Activated CD4-positive, alpha-beta memory T cell treated with anti-CD3 and anti-CD28 coated beads, Interleukin-2, amount 10 ng/mL, durations not matched to agents 7 days and 5 days (primary cell): Measurements from ENCODE around the gene TSPAN9. TPM values are rescaled to one million over a fixed set of nuclear protein-coding genes. Genes with fewer than 3 reads are reported as not detected.

Experiments
- CTCF ChIA-PET: fragments of 350-600 bp; sonication (Branson Sonifier 250); formaldehyde crosslinking; loops from one replicate; lab custom pipeline; 2021; ENCODE audit warnings: antibody characterized with exemption, inconsistent platforms; lab: Charles Lee
- POLR2A ChIA-PET: fragments of 350-600 bp; sonication (Branson Sonifier 250); formaldehyde crosslinking; loops from one replicate; lab custom pipeline; 2021; ENCODE audit warnings: antibody characterized with exemption; lab: Charles Lee
- DNase-seq: peaks from one replicate; pipeline ENCODE4 v3.0.0-alpha.2; 2020
- H3K27ac Mint-ChIP-seq: one replicate; pipeline ENCODE4 v1.8.0; 2021; ENCODE audit warnings: mild to moderate bottlenecking, mixed read lengths
- H3K27me3 Mint-ChIP-seq: one replicate; pipeline ENCODE4 v1.8.0; 2021; ENCODE audit warnings: mixed read lengths
- H3K36me3 Mint-ChIP-seq: one replicate; pipeline ENCODE4 v1.8.0; 2021; ENCODE audit warnings: low read depth, mixed read lengths
- H3K4me1 Mint-ChIP-seq: one replicate; pipeline ENCODE4 v1.8.0; 2021; ENCODE audit warnings: mixed read lengths
- H3K4me3 Mint-ChIP-seq: one replicate; pipeline ENCODE4 v1.8.0; 2021; ENCODE audit warnings: mild to moderate bottlenecking, mixed read lengths
- H3K9me3 Mint-ChIP-seq: one replicate; pipeline ENCODE4 v1.8.0; 2021; ENCODE audit warnings: mixed read lengths
- total RNA-seq, 2 experiments: library from RNA; stranded (reverse); gene quantifications; one replicate each; pipeline ENCODE4 v1.2.3, GENCODE V29; 2021

TSPAN9 gene
- total RNA-seq, 2 experiments from 2014 or later = 0.18 to 0.28 TPM

DNA sequence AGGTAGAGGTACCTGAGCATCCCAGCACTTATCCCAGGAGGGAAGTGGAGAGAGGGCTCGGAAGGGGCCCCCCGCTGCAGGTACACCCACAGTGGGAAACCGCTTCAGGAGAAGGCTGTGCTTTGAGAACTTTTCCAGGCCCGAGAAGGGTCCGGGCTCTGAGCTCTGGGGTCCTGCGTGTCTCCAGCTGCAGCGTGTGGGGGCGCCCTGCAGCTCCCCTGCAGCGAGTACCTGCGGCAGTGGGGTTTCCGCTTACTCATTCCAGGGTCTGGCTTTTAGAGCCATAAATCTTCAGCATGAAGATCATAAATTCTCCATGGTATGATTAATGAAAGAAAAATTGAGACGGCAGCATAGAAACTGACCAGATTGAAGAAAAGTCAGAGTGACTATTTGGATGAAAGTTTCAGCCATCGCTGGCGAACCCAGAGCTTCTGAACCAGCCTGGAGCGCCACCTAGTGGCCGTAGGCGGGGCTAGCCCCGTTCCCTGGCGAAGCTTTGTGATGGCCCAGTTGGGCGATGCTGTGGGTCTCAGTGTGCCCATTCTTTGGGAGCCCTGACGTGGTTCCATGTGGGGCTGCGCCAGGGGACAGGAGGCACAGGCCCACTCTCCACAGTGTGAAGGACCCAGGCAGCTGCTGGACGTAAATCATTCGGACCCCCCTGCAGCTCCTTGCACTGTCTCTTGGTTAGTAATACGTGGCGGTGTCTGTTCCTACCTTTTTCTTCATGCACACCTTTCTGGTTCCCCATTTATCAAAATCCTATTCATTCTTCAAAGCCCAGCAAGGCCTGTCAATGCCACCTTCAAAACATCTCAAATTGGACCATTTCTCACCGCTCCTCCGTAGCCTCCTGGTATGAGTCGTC is 198.2 kb downstream of the TSPAN9 start:
- H3K27me3 Mint-ChIP-seq = peaks cover 1% of the 10 kb centered on the region
- no peaks in the 10 kb centered on the region for H3K4me1 Mint-ChIP-seq
- POLR2A ChIA-PET = interaction anchor here (0.7 kb wide), 1 partner anchor 9 kb away, joined by 3 read pairs; no protein-coding TSS in a partner anchor

DNA sequence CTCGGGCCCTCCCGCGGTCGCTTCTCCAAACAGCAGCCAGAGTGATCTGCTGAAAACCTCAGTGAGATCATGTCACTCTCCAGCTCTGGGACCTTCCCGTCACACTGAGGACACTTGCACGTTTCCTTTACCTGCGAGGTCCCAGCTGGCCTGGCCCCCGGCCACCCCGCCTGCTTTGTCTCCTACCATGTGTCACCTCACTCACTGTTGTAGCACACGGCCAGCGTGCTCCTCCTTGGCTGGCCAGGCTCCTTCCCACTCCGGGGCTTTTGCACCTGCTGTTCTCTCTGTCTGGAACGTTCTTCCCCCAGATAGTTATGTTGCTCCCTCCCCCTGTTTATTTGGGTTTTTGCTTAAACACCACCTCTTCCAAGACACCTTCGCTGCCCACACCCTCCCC is 199.0 kb downstream of the TSPAN9 start:
- Mint-ChIP-seq H3K4me3 (no peak overlapping the region), H3K27me3 (peaks cover 1% of the 10 kb centered on the region), H3K36me3 (no peaks in the 10 kb centered on the region), H3K9me3 (no peaks in the 10 kb centered on the region), H3K4me1 (no peaks in the 10 kb centered on the region), H3K27ac (no peak overlapping the region)
- DNase-seq = no peak
- ChIA-PET POLR2A (no interaction called here), CTCF (interaction anchor here (0.7 to 4.2 kb wide), 10 partner anchors 10 to 203 kb away, joined by 3 to 29 read pairs (median 4); no protein-coding TSS in a partner anchor)

More for the DNA sequence above, 198.2 kb downstream of the TSPAN9 start:
- no peak overlapping the region for H3K4me3 Mint-ChIP-seq
- DNase-seq = peak; percentile 71
- no peaks in the 10 kb centered on the region for H3K36me3 Mint-ChIP-seq
- H3K9me3 Mint-ChIP-seq = no peaks in the 10 kb centered on the region
- H3K27ac Mint-ChIP-seq = no peak overlapping the region
- CTCF ChIA-PET = interaction anchor here (0.9 to 4.2 kb wide), 21 partner anchors 9 to 334 kb away, joined by 3 to 29 read pairs (median 4); no protein-coding TSS in a partner anchor

DNA sequence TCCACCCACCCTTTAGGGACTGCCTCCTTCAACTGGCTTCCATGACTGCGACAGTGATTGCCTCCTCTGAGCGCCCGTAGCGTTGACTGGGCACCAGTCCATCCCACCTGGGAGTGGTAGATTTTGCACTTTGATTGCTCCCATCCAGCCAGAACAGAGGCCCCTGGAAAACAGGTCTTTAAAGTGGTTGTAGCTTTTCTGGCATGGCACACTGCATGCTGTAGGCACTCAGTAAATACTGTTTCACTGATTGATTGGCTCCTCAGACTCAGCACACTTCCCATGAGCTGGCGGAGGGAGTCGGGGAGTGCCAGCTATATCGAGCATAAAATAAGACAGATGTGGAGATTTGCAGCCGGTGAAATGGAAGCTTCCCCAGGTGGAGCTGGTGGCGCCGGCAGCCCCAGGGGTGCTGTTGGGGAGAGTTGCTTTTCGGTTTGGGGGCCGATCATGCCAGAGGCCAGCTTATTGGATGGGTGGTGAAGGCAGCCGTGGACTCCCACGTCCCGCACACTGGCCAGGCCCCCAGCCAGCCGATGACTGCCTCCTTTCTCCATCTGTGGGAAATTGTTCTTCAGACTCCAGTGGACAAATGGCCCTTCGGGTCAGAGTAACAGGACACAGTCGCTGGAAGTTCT is 200.2 kb downstream of the TSPAN9 start:
- H3K27ac Mint-ChIP-seq = no peak overlapping the region
- ChIA-PET POLR2A (no interaction called here), CTCF (interaction anchor here (0.9 to 4.2 kb wide), 4 partner anchors 10 to 140 kb away, joined by 3 to 25 read pairs (median 6); no protein-coding TSS in a partner anchor)
- no peaks in the 10 kb centered on the region for H3K36me3 Mint-ChIP-seq
- peaks cover 1% of the 10 kb centered on the region for H3K27me3 Mint-ChIP-seq
- H3K4me3 Mint-ChIP-seq = no peak overlapping the region
- H3K9me3 Mint-ChIP-seq = no peaks in the 10 kb centered on the region
- no peaks in the 10 kb centered on the region for H3K4me1 Mint-ChIP-seq
- DNase-seq = no peak

DNA sequence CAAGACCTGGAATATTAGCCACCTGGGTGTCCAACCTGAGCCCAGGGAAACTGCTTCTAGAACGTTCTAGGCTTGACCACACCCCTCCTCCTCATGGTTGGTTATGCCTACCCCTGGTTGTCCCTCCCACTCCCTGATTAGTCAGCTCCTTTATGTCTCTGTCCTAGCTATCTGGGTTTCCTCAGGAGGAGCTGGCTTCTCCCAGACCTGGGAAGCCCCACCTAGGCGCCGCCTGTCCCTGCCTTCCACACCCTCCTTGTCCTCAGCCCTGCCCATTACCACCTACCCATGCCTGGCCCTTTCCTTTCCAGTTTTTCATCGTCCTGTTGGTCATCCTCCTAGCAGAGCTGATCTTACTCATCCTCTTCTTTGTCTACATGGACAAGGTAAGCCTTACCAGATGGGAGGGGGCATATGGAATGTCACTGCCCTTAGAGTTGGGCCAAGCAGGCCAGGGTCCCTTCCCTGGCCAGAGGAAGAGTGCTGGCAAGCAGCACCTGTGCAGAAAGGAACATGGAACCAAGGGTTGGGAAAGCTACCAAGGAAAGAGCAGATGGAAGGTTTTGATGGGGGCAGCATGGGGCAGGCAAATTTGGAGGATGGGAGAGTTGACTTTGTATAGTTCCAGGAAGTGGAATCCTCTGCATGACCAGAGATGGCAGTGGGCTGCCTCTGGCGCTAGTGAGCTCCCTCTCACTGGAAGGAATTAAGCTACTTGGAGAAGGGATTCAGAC is 201.7 kb downstream of the TSPAN9 start:
- Mint-ChIP-seq H3K4me1 (no peaks in the 10 kb centered on the region), H3K9me3 (no peaks in the 10 kb centered on the region), H3K27me3 (peaks cover 1% of the 10 kb centered on the region), H3K4me3 (no peak overlapping the region), H3K27ac (no peak overlapping the region), H3K36me3 (no peaks in the 10 kb centered on the region)
- POLR2A ChIA-PET = no interaction called here
- no peak for DNase-seq
- CTCF ChIA-PET = interaction anchor here (2.4 kb wide), 1 partner anchor 21 kb away, joined by 10 read pairs; no protein-coding TSS in a partner anchor

DNA sequence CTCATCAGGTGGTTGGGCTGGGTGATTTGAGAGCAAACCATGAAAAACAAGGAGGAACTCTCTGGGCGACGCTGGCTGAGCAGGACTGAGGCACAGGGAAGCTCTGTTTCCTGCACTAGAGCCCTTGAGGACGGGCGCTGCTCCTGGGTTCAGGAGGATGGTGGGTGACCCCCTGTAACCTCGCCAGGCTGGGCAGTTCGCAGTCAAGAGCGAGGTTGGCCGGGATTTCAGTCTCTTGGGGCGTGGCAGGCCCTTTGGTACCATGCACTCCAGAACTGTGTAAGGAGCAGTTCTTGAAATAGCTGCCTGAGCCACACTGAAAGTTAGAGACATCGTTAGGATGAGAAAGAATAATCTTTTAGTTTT is 202.2 kb downstream of the TSPAN9 start:
- H3K36me3 Mint-ChIP-seq = no peaks in the 10 kb centered on the region
- ChIA-PET POLR2A (no interaction called here), CTCF (interaction anchor here (2.4 kb wide), 1 partner anchor 21 kb away, joined by 10 read pairs; no protein-coding TSS in a partner anchor)
- peaks cover 1% of the 10 kb centered on the region for H3K27me3 Mint-ChIP-seq
- H3K4me1 Mint-ChIP-seq = no peaks in the 10 kb centered on the region
- H3K4me3 Mint-ChIP-seq = no peak overlapping the region
- no peaks in the 10 kb centered on the region for H3K9me3 Mint-ChIP-seq
- no peak overlapping the region for H3K27ac Mint-ChIP-seq
- DNase-seq = no peak

DNA sequence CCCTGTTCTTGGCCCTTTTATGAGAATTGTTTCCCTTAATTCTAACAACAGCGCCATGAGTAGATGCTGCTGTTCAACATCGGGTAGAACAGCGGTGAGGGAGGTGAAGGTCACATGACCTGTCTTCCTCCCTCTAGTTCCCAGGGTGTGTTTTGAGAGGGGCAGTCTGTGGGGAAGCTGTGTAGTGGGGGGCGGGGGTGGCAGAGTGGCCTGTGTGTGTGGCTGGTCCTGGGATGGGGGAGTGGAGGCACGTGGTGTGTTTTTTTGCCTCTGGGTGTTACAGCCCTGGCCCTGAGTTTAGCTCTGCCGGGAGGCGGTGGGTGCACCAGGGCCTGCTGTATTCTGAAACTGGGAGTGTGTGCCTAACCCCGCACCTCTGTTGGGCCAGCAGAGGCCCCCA is 202.7 kb downstream of the TSPAN9 start:
- no peaks in the 10 kb centered on the region for H3K9me3 Mint-ChIP-seq
- ChIA-PET POLR2A (no interaction called here), CTCF (interaction anchor here (2.4 kb wide), 1 partner anchor 20 kb away, joined by 10 read pairs; no protein-coding TSS in a partner anchor)
- H3K27me3 Mint-ChIP-seq = peaks cover 1% of the 10 kb centered on the region
- no peak overlapping the region for H3K27ac Mint-ChIP-seq
- H3K4me1 Mint-ChIP-seq = no peaks in the 10 kb centered on the region
- DNase-seq = no peak
- H3K4me3 Mint-ChIP-seq = no peak overlapping the region
- H3K36me3 Mint-ChIP-seq = no peaks in the 10 kb centered on the region

DNA sequence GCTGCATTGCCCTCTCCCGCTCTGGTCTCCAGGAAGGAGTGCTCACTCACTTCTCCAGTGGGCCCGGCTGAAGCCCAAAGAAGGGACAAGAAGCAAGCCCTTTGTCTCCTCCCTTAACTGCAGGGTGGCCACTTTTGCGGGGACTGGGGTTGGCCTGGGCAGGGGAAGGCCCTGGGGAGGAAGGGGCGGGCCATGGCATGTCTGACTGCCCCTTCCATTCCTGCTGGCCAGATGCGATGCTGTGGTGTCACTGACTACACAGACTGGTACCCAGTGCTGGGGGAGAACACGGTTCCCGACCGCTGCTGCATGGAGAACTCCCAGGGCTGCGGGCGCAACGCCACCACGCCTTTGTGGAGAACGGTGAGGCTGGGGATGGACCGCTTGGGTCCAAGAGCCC is 203.8 kb downstream of the TSPAN9 start:
- Mint-ChIP-seq H3K36me3 (no peaks in the 10 kb centered on the region), H3K9me3 (no peaks in the 10 kb centered on the region), H3K4me1 (no peaks in the 10 kb centered on the region), H3K27ac (no peak overlapping the region), H3K27me3 (peaks cover 1% of the 10 kb centered on the region), H3K4me3 (no peak overlapping the region)
- ChIA-PET CTCF (no interaction called here), POLR2A (no interaction called here)
- no peak for DNase-seq

DNA sequence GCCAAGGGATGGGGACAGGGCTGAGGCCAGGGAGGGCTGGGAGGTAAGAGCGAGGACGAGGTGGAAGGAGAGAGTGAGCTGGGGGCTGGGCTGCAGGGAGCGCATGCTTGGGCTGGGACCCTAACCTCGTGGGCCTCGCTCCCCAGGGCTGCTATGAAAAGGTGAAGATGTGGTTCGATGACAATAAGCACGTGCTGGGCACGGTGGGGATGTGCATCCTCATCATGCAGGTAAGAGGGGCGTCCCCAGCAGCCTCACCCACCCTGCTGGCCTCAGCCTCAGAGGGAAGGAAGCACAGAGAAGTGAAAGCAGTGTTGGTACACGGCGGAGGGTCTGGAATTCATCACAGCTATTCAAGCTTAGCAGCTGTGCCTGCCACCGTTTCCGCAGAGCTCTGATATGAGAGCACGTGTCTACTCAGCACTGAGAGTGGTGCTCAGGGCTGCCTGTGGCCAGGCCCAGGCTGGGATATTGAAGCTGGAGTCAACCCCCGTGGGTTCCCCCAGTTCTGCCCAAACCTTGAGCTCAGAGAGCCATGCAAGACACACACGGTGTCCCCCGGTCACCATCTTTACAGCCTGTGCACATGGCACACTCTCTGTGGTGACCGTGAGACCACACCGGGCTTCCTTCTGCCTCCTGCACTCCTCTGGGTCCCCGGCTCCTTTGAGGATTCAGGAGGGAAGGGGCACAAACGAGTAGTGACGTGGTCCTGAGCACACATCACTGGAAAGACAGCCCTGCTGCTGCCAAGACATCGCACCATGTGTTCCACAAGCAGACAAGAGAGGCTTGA is 204.6 kb downstream of the TSPAN9 start:
- ChIA-PET POLR2A (no interaction called here), CTCF (no interaction called here)
- Mint-ChIP-seq H3K4me3 (no peak overlapping the region), H3K4me1 (no peaks in the 10 kb centered on the region), H3K27ac (no peak overlapping the region), H3K27me3 (peaks cover 1% of the 10 kb centered on the region), H3K9me3 (no peaks in the 10 kb centered on the region), H3K36me3 (no peaks in the 10 kb centered on the region)
- DNase-seq = no peak

DNA sequence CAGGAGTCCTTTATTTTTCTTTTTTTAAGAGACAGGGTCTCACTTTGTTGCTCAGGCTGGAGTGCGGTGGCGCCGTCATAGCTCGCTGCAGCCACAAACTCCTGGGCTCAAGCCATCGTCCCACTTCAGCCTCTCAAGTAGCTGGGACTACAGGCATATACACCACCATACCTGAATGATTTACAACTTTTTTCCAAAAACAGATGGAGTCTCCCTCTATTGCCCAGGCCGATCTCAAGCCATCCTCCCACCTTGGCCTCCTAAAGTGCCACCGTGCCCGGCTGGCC is 205.1 kb downstream of the TSPAN9 start:
- Mint-ChIP-seq H3K27ac (no peak overlapping the region), H3K9me3 (no peaks in the 10 kb centered on the region), H3K4me1 (no peaks in the 10 kb centered on the region), H3K36me3 (no peaks in the 10 kb centered on the region), H3K27me3 (peaks cover 1% of the 10 kb centered on the region), H3K4me3 (no peak overlapping the region)
- CTCF ChIA-PET = no interaction called here
- POLR2A ChIA-PET = no interaction called here
- no peak for DNase-seq

DNA sequence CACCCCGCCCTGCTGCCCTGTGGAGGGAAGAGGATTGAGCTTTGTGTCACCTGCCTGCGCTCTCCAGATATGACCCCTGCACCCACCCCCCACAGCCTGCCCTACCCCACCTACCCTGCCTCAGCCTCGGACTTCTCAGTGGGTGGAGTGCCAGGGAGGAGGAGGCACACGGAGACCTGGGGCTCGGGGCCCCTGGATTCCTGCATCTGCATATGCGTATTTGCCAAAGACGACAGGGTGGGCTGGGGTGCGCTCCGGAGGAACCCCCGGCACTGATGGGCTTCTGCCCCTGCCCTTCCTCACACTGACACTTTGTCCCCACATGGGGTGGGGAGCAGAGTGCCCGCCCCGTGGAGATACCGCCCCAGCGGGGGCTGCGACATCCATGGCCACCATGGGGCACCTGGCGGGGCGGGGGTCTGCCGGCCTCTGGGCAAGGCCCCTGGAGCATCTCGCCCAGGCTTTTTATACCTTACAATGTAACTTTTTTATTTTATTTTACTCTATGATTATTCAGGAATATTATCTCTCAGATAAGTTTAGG is 206.0 kb downstream of the TSPAN9 start:
- CTCF ChIA-PET = interaction anchor here (1.3 kb wide), 1 partner anchor 17 kb away, joined by 4 read pairs; no protein-coding TSS in a partner anchor
- POLR2A ChIA-PET = no interaction called here
- Mint-ChIP-seq H3K27ac (no peak overlapping the region), H3K36me3 (no peaks in the 10 kb centered on the region), H3K9me3 (no peaks in the 10 kb centered on the region), H3K4me1 (no peaks in the 10 kb centered on the region), H3K4me3 (no peak overlapping the region), H3K27me3 (peaks cover 1% of the 10 kb centered on the region)
- no peak for DNase-seq

DNA sequence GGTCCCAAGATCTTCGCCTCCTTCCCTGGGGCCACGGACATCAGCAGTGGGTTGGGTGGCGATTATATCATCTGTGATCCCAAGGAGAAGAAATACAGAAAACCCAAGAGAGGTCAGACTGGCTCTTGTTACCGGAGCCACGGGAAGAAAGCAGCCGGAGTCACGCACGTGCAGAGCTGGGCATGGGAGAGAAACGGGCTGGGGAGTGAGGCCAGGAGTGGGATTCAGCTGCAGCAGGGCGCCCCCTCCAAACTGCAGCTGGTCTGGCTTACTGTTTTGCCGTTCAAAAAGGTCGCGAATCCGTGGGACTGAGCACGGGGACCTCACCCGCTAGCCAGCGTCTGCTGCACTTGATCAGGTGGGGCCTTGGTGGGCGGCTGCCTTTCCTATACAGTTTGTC is 207.2 kb downstream of the TSPAN9 start:
- ChIA-PET CTCF (interaction anchor here (1.3 kb wide), 1 partner anchor 16 kb away, joined by 4 read pairs; no protein-coding TSS in a partner anchor), POLR2A (no interaction called here)
- DNase-seq = no peak
- H3K27me3 Mint-ChIP-seq = peaks cover 3% of the 10 kb centered on the region
- no peaks in the 10 kb centered on the region for H3K36me3 Mint-ChIP-seq
- H3K4me3 Mint-ChIP-seq = no peak overlapping the region
- no peaks in the 10 kb centered on the region for H3K4me1 Mint-ChIP-seq
- H3K9me3 Mint-ChIP-seq = no peaks in the 10 kb centered on the region
- H3K27ac Mint-ChIP-seq = no peak overlapping the region

DNA sequence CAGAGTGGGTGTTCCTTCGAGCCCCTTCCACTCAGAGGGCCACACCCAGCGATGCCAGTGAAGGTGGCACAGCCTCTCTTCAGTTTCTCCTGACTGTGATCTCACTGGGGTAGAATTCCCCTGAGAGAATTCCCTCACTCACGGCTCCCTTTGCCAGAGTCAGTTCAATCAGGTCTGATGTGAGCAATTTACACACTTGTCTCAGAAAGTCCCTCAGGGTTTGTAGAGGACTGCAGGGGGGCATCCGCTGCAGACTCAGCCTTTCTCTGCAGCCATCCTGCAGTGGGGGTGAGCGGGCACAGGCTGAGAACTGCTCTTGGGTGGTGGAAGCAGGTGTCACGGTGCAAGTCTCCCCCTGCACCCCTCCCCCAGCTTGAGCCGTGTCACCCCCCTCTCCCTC is 208.4 kb downstream of the TSPAN9 start:
- ChIA-PET POLR2A (no interaction called here), CTCF (no interaction called here)
- H3K9me3 Mint-ChIP-seq = no peaks in the 10 kb centered on the region
- no peaks in the 10 kb centered on the region for H3K36me3 Mint-ChIP-seq
- no peak for DNase-seq
- no peak overlapping the region for H3K4me3 Mint-ChIP-seq
- no peaks in the 10 kb centered on the region for H3K4me1 Mint-ChIP-seq
- no peak overlapping the region for H3K27ac Mint-ChIP-seq
- peaks cover 3% of the 10 kb centered on the region for H3K27me3 Mint-ChIP-seq
